ENCODE measurements around the gene DYNLT1.

- TF ChIP-seq CTCF (conservative IDR thresholded peaks at IDR 0.05; ENCODE audit: low read depth, low read length) (no peak), POLR2A (IDR thresholded peaks at IDR 0.05; ENCODE audit: low read depth, low read length) (no peak; the same call in 1 of the 2 replicates), FOS (IDR thresholded peaks at IDR 0.05; ENCODE audit: low read depth, low read length) (no peak), CEBPB (IDR thresholded peaks at IDR 0.05; ENCODE audit: low read depth, low read length) (no peak), ELK1 (IDR thresholded peaks at IDR 0.05; ENCODE audit: borderline replicate concordance, low read depth, low read length) (no peak), MAZ (IDR thresholded peaks at IDR 0.05; ENCODE audit: borderline replicate concordance, low read depth, low read length) (no peak), MAFK (IDR thresholded peaks at IDR 0.05; ENCODE audit: low read depth, low read length) (no peak), MXI1 (IDR thresholded peaks at IDR 0.05; ENCODE audit: borderline replicate concordance, low read depth, low read length) (no peak), USF2 (IDR thresholded peaks at IDR 0.05; ENCODE audit: low read depth, low read length) (no peak), NFE2L2 (IDR thresholded peaks at IDR 0.05; ENCODE audit: low read depth, low read length) (no peak), RAD21 (IDR thresholded peaks at IDR 0.05; ENCODE audit: low read length) (no peak), BHLHE40 (IDR thresholded peaks at IDR 0.05; ENCODE audit: low read depth, low read length) (no peak), RFX5 (IDR thresholded peaks at IDR 0.05; ENCODE audit: low read depth, low read length) (no peak), SMC3 (IDR thresholded peaks at IDR 0.05; ENCODE audit: low read depth, low read length) (no peak)
Observed at GRCh38 chr6:158638324-158638854, 6.2 kb downstream of the DYNLT1 start.

All from IMR-90 (cell line).